Vagina (tissue), 2 donors: ENCODE measurements around the gene SLC2A9.

ENCODE experiments used
- CTCF ChIP-seq, 3 experiments: fragments of 450-650 bp in 2 of 3; fragments of 200-600 bp in 1 of 3; sonication (generic) in 1 of 3; IDR thresholded peaks; one replicate each; pipeline ENCODE4 v1.5.1; 2017 to 2019; ENCODE audit warnings: antibody characterized with exemption in 3 of 3, mild to moderate bottlenecking in 2 of 3, moderate library complexity in 2 of 3
- POLR2A ChIP-seq, 2 donors: fragments of 450-650 bp; IDR thresholded peaks; one replicate each; pipeline ENCODE4 v1.6.1; 2017; ENCODE audit warnings: antibody characterized with exemption in 2 of 2, mild to moderate bottlenecking in 2 of 2, moderate library complexity in 2 of 2
- POLR2AphosphoS5 ChIP-seq, 2 donors: sonication (generic); formaldehyde crosslinking; IDR thresholded peaks; one replicate each; pipeline ENCODE4 v1.9.0; 2017; ENCODE audit warnings: antibody characterized with exemption in 2 of 2, mild to moderate bottlenecking in 2 of 2, low read depth in 1 of 2; ENCODE audit not compliant: insufficient read depth in 1 of 2

- TF ChIP-seq POLR2A (IDR thresholded peaks at IDR 0.05) (no peak), CTCF (IDR thresholded peaks at IDR 0.05) (no peak), POLR2AphosphoS5 (IDR thresholded peaks at IDR 0.05; ENCODE audit: insufficient read depth in 1 of 2, low read depth in 1 of 2) (no peak)
Measured at GRCh38 chr4:9983211-9983610, 38.1 kb downstream of the SLC2A9 start.
